NCI-H2227 treated with DMSO at 0.1 percent for 48 hours (cell line): ENCODE measurements around the gene IL18RAP.

Experiments used
- DNase-seq: peaks from one replicate; lab custom pipeline; 2025; lab: John Stamatoyannopoulos, UW

The IL18RAP gene

GRCh38 chr2:102461188-102461587, 38.2 kb downstream of the IL18RAP start:
- DNase-seq, result no peak

DNA sequence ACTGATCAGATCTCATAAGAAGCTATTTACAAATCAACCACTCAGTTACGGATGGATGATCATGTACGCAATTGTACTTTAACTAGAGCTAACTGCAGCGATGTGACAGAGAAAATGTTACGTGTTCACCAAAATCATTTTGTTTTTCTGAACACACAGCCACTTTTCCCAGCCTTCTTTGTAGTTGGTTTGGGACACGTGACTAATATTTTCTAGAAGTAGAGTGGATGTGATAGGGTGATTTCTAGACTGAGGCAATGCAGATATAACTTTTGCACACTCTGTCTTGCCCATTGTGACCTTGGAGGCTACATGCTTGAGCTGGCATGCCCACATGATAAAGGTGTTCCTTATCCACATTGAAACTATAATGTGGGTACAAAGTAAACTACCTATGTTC, 40.2 kb downstream of the IL18RAP start:
- DNase-seq, result no peak

GRCh38 chr2:102470168-102470567, 47.2 kb downstream of the IL18RAP start:
- DNase-seq, result no peak

DNA sequence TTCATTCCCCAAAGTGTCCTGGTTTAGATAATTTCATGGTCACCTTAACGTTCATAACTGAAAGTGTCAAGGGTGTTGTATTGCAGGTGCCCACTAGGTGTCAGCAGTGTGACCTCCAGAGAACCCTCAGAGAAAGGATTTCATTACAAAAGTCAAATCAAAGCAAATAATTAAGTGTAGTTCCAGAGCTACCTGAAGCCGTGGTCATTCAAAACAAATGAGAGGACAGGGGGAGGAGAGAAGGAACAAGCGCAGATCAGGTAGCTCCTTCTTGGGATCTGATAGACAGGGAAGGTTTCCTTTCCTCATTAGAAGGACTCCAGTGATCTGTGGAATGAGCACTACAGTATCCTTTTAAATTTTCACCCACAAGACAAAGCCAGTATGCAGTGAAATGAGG, 50.1 kb downstream of the IL18RAP start, which contains the start of gene SLC9A4:
Gene SLC9A4, plus strand, starts transcription at position 207 of the 400 bp plus-strand sequence. CDS start 534 bp downstream, outside the sequence.
- DNase-seq, result no peak

DNA sequence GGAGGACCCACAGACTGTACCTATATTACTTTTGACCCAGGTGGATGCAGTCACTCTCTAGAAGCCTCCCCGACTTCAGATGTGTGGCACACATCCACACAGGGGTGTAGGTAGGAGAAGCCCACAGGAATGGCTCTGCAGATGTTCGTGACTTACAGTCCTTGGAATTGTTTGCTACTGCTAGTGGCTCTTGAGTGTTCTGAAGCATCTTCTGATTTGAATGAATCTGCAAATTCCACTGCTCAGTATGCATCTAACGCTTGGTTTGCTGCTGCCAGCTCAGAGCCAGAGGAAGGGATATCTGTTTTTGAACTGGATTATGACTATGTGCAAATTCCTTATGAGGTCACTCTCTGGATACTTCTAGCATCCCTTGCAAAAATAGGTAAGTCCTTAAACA, 50.7 kb downstream of the IL18RAP start:
- no peak for DNase-seq

DNA sequence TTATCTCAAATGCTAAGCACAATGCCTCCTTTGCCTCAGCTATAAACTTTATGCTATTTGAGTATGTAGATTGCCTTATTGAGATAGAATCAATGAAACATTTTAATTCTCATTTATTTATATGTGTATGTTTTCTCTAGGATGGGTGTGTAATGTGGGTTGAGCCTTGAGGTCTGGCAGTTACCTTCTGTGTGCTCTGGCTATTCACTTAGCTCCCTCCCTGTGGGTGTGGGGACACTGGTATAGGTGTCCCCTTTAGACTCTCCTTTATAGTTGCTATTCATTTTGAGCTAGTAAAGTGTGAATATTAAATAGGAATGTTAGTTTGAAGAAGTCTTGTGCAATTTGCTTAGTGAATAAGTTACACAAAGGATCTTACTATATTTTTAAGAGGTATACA, 51.8 kb downstream of the IL18RAP start:
- DNase-seq, result no peak

- DNase-seq, result no peak
Measured at GRCh38 chr2:102478686-102479470, 55.9 kb downstream of the IL18RAP start.

DNA sequence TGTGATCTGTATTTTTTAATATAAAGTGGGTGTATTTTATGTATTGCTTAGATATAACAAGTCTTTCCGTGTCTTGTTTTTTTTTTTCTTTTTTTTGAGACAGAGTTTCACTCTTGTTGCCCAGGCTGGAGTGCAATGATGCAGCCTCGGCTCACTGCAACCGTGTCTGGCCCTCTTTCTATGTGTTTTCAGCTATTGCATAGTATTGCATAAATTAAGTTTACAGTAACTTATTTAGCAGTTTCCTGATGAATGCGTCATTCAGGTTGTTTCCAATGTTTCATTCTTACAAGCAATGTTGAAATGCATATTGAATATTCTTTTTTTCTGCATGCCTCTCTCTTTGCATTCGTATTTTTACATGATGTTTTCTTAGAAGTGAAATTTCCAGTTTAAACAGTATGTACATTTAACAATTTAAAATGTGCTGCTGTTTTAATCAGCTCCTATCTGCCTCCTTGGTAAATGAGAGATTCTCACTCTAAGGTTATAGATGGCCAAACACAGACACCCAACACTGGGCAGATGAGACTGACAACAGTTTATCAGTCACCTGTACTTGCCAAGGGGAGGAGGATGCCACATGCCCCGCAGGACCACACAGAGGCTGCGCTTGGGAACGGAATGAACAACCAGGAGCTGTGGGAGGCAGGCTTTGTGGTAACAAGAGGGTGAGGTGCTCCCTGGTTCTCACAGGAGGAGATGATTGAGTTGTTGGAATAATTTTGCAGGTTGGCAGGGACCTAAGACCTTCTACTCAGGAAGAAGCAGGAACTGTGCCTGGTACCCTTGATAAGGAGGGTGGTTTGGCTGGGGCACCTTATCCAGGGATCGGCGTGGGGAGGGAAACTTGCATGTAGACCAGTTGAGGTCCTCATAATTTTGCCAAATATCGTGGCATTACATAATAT, 57.6 kb downstream of the IL18RAP start:
- no peak for DNase-seq

DNA sequence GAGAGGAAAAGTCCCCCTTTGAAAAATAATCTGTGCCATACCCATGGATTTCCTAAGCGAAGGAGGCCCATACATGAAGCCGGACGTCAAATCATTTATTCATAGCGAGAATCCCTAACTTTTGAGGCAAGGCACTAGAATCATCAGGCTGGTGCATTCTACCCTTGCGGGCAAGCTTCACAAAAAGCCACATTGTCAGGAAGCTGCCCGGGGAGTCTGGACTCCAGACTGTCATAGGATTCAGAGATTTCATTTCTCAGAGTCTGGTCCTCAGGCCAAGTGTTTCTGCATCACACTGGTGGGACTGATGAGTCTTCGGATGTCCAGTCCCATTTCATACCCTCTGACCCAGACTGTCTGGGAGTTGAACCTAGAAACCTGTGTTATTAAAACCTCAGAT, 59.0 kb downstream of the IL18RAP start:
- DNase-seq, result no peak

GRCh38 chr2:102483086-102483485, 60.1 kb downstream of the IL18RAP start:
- DNase-seq, result no peak

GRCh38 chr2:102484310-102485061, 61.5 kb downstream of the IL18RAP start:
- no peak for DNase-seq

- no peak for DNase-seq
Measured at GRCh38 chr2:102485147-102485785, 62.3 kb downstream of the IL18RAP start.

- no peak for DNase-seq
Measured at GRCh38 chr2:102486941-102487702, 64.2 kb downstream of the IL18RAP start.

DNA sequence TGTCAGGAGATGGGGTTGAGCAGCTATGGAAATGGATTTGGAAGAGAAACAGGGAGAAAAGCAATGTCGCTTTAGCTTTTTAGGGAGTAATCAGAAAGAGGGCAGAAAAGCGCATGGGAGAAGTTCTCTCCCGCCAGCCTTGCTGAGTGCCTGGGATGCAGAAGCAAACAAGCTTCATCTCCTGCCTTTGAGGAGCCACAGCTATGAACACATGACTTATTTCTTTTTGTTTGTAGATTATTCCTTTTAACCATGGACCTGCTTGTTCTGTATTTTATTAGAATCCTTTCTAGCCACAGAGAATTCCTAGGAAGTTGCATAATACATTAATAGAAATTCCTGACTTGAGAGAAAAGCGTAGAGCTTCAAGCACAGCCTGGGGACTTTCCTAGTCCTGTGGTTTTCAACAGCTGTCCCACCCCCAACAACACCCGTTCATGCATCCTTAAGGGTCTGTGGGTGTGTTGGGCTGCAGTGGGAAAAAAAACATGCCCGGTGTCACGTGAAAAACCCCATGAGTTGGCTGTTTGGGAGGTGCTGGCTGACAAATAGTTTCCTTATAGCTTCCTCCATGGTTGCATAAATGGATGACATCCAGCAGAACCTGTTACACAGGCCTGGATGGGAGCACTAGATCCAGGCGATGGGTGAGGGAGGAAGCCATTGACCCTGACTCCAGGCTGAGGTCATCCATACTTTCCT, 65.0 kb downstream of the IL18RAP start:
- DNase-seq, result no peak

GRCh38 chr2:102489646-102490045, 66.7 kb downstream of the IL18RAP start:
- DNase-seq, result no peak

GRCh38 chr2:102492006-102492405, 69.0 kb downstream of the IL18RAP start:
- no peak for DNase-seq

DNA sequence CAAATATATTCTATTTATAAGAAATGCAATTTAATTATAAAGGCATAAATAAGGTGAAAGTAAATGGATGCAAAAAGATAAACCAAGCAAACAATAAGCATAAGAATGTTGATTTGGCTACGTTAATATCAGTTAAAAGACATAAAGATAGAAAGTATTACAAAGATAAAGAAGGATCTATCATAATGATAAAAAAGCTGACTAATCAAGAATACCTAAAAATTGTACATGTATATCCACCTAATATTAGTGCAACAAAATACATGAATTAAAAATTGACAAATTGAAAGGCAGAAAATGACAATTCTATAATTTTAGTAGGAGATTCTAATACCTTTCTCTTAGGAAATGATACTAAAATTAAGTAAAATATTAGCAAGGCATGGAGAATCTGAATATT, 71.6 kb downstream of the IL18RAP start:
- DNase-seq, result no peak

GRCh38 chr2:102498414-102498813, 75.5 kb downstream of the IL18RAP start:
- DNase-seq, result no peak

- no peak for DNase-seq
Measured at GRCh38 chr2:102499558-102499957, 76.6 kb downstream of the IL18RAP start.
